Measurements from ENCODE around the gene CD59. TPM values are rescaled to one million over a fixed set of nuclear protein-coding genes. Genes with fewer than 3 reads are reported as not detected.

CD59 gene
- total and polyA plus RNA-seq, 2 donors (not counting 3 experiments of a cell fraction or from before 2014, with no cell fraction given), result 992 to 1,084 TPM

GRCh38 chr11:33716243-33716642 is 20.0 kb downstream of the CD59 start:
- Histone ChIP-seq H3K36me3 (ENCODE audit: control insufficient read depth in 2 of 2, extremely low read depth in 1 of 2, insufficient read depth in 2 of 2, low read length in 2 of 2) (peaks cover 24 to 53% of the 10 kb centered on the region in 2 experiments), H3K79me2 (ENCODE audit: control insufficient read depth, insufficient read depth, low read length) (peaks cover 99% of the 10 kb centered on the region), H3K4me1 (ENCODE audit: control insufficient read depth, extremely low read depth, insufficient read depth, low read length) (peaks cover 29% of the 10 kb centered on the region), H4K20me1 (replicated peaks; ENCODE audit: control insufficient read depth, extremely low read depth, insufficient read depth, low read length) (no peaks in the 10 kb centered on the region), H3K4me2 (ENCODE audit: insufficient read depth, low read length) (no peak overlapping the region), H3K27ac (ENCODE audit: insufficient read depth, low read depth, low read length) (peak overlapping the region; percentile 0), H2AFZ (ENCODE audit: low read depth, low read length) (no peak overlapping the region), H3K9me1 (replicated peaks; ENCODE audit: control insufficient read depth, extremely low read depth, insufficient read depth, low read length) (no peaks in the 10 kb centered on the region), H3K9ac (replicated peaks; ENCODE audit: extremely low read depth, insufficient read depth, low read length) (no peak overlapping the region), H3K27me3 (ENCODE audit: control insufficient read depth in 2 of 2, insufficient read depth in 2 of 2, low read length in 2 of 2) (no peaks in the 10 kb centered on the region), H3K4me3 (replicated peaks in 1 of 3; ENCODE audit: insufficient read depth in 1 of 3, low read depth in 1 of 3, low read length in 3 of 3) (no peak overlapping the region), H3K9me3 (replicated peaks; ENCODE audit: control insufficient read depth, insufficient read depth, low read length) (no peaks in the 10 kb centered on the region)
- peak; percentile 82 for FAIRE-seq
- POLR2A ChIA-PET, result interaction anchor here (0.5 to 2.0 kb wide), 4 partner anchors 9 to 47 kb away, joined by 3 to 7 read pairs (median 4); partner anchors contain the start of gene CD59
- intact Hi-C loops (cut with micrococcal nuclease) (loop anchor here (1.0 kb wide), 3 partner anchors 18 to 113 kb away; no protein-coding TSS in a partner anchor), dilution Hi-C loops (cut with MboI; ENCODE audit: extremely low pct_ligation_motif_present, low sequenced_read_pairs) (no loop called here)
- no peak for TF ChIP-seq JUN (IDR thresholded peaks at IDR 0.05; ENCODE audit: borderline replicate concordance, insufficient read depth, insufficient read length, low read depth)
- TF ChIP-seq CTCF (IDR thresholded peaks at IDR 0.05; ENCODE audit: extremely low read depth in 1 of 2, insufficient read depth in 1 of 2, low read depth in 1 of 2, low read length in 2 of 2), result peak; percentile 27 to 41
- no TSS peak for BruUV-seq (replicated peaks)
- CTCF ChIA-PET, result interaction anchor here (0.9 to 13.8 kb wide), 15 partner anchors 9 to 344 kb away, joined by 3 to 254 read pairs (median 3); partner anchors contain the start of genes C11orf91 and CD59
- DNase-seq (ENCODE audit: low read depth, low spot score), result peak; percentile 66

- Histone ChIP-seq H3K79me2 (ENCODE audit: control insufficient read depth, insufficient read depth, low read length) (peaks cover 98% of the 10 kb centered on the region), H3K4me2 (ENCODE audit: insufficient read depth, low read length) (no peak overlapping the region), H3K9me1 (replicated peaks; ENCODE audit: control insufficient read depth, extremely low read depth, insufficient read depth, low read length) (no peaks in the 10 kb centered on the region), H4K20me1 (replicated peaks; ENCODE audit: control insufficient read depth, extremely low read depth, insufficient read depth, low read length) (no peaks in the 10 kb centered on the region), H3K27ac (ENCODE audit: insufficient read depth, low read depth, low read length) (no peak overlapping the region), H3K4me1 (ENCODE audit: control insufficient read depth, extremely low read depth, insufficient read depth, low read length) (peaks cover 28% of the 10 kb centered on the region), H3K4me3 (replicated peaks in 1 of 3; ENCODE audit: insufficient read depth in 1 of 3, low read depth in 1 of 3, low read length in 3 of 3) (no peak overlapping the region), H2AFZ (ENCODE audit: low read depth, low read length) (no peak overlapping the region), H3K36me3 (ENCODE audit: control insufficient read depth in 2 of 2, extremely low read depth in 1 of 2, insufficient read depth in 2 of 2, low read length in 2 of 2) (peaks cover 27 to 54% of the 10 kb centered on the region in 2 experiments), H3K9ac (replicated peaks; ENCODE audit: extremely low read depth, insufficient read depth, low read length) (no peak overlapping the region), H3K9me3 (replicated peaks; ENCODE audit: control insufficient read depth, insufficient read depth, low read length) (no peaks in the 10 kb centered on the region), H3K27me3 (ENCODE audit: control insufficient read depth in 2 of 2, insufficient read depth in 2 of 2, low read length in 2 of 2) (no peaks in the 10 kb centered on the region)
- BruUV-seq (replicated peaks), result no TSS peak
- intact Hi-C loops (cut with micrococcal nuclease), result no loop called here
- CTCF ChIA-PET, result interaction anchor here (0.7 to 13.8 kb wide), 5 partner anchors 9 to 28 kb away, joined by 3 to 254 read pairs (median 3); no protein-coding TSS in a partner anchor
- dilution Hi-C loops (cut with MboI; ENCODE audit: extremely low pct_ligation_motif_present, low sequenced_read_pairs), result no loop called here
- FAIRE-seq (no peak), DNase-seq (ENCODE audit: low read depth, low spot score) (no peak)
- POLR2A ChIA-PET, result no interaction called here
- TF ChIP-seq MYC (IDR thresholded peaks at IDR 0.05; ENCODE audit: low read depth, low read length), result no peak
- no peak for TF ChIP-seq EZH2 (IDR thresholded peaks at IDR 0.05; ENCODE audit: borderline replicate concordance, low read depth, low read length, severe bottlenecking)
- TF ChIP-seq POLR2A (IDR thresholded peaks at IDR 0.05; ENCODE audit: low read depth, low read length), result no peak
Observed at GRCh38 chr11:33713856-33714398, 22.3 kb downstream of the CD59 start.

All from endothelial cell of umbilical vein (primary cell).